HG02885 (cell line): ENCODE data around the gene ZNF639.
A peak's percentile ranks its signal among the peaks of the same experiment; 100 is the strongest.
"Not testable (repeated sequence)": the region's sequence is repeated elsewhere in the genome, so short reads cannot be mapped to it uniquely, and the experiment has no call there.

Source experiments
- ATAC-seq: cut with Tn5 transposase; IDR thresholded peaks from one replicate; pipeline ENCODE4 v1.9.1; 2021; ENCODE audit warnings: mild to moderate bottlenecking; ENCODE audit not compliant: unreplicated experiment, poor library complexity

The ZNF639 gene, protein sequence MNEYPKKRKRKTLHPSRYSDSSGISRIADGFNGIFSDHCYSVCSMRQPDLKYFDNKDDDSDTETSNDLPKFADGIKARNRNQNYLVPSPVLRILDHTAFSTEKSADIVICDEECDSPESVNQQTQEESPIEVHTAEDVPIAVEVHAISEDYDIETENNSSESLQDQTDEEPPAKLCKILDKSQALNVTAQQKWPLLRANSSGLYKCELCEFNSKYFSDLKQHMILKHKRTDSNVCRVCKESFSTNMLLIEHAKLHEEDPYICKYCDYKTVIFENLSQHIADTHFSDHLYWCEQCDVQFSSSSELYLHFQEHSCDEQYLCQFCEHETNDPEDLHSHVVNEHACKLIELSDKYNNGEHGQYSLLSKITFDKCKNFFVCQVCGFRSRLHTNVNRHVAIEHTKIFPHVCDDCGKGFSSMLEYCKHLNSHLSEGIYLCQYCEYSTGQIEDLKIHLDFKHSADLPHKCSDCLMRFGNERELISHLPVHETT

DNA sequence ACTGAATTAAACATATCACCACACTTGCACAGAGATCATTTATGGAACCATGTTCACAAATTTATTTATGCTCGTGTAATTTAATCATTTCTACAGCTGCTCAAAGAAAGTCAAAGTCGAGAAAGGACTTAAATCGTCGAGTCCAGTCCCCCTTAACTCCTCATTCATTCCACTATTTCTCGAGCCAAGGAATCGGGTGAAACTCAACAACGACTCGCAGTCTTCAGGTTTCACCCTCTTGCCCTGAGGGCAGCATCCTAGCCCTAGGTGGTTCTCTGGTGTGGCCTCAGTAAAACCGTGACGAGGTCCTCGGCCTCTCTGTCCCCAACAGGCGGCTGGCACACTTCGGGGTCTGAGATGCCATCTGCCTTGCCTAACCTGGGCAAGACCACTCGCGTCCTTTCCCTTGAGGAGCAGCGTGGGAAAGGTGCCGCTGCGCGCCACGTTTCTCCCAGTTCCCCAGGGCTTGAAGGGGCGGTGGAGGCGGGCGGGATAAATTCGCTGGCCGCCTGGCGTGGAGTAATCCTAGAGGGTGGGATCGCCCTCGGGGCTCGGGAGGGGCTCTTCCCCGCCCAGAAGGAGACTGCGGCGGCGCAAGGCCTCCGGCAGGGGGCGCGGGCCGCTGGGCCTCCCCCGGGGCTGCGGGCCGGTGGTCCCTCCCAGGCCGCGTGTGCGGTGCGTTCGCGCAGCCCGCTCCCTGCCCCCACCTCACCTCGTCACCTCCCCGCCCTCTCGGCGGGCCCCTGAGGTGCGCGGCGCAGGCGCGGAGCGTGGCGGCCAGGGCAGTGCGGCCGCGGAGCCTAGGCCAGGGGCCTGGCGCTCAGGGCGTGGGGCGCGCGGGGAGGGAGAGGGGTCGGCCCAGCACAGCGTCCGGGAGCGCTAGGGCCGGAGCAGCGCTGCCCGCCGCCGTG is at the start of gene ZNF639:
Gene ZNF639, plus strand, starts transcription at position 746 of the 911 bp plus-strand sequence. CDS start 5,263 bp downstream, outside the sequence.
- peak; percentile 72 for ATAC-seq

DNA sequence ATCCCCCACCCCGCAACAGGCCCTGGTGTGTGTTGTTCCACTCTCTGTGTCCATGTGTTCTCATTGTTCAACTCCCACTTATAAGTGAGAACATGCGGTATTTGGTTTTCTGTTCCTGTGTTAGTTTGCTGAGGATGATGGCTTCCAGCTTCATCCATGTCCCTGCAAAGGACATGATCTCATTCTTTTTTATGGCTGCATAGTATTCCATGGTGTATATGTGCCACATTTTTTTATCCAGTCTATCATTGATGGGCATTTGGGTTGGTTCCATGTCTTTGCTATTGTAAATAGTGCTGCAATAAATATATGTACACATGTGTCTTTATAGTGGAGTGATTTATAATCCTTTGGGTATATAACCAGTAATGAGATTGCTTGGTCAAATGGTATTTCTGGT is 48.4 kb upstream of the ZNF639 start:
- ATAC-seq, result not testable (repeated sequence)

DNA sequence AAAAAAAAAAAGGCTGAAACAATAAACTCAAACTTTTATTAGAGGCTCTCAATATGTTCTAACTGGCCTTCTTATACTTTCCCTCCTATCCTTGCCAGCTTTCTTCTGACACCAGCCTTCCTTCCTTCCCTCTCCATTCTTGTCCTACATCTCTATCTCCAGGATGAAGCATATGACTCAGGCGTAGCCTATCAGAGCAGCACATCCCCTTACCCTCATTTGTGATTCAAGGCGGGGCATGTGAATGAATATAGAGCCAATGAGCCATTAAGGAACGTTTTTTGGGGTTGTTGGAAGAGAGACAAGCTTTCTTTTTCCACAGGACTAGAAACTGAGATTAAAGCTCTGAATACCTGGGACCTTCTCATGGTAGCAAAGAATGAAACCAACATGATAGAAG is 46.8 kb upstream of the ZNF639 start:
- no peak for ATAC-seq

DNA sequence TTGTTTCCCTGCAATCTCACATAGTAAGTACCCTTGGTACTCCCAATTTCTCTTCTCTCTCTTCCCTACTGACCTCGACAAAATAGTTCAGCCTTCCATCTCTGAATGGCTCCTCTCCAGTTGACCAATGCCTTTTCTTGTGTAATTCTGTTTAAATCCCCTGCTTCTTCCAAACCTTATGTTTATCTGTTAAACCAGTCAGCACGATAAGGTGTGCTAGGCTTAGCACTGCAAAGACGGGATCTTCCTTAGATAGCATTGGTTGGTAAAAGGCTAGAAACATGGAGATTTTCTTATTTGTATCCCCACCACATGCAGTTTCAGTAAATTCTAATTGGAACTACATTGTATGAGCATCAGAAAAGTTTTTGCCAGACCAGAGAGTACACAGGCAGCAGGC is 46.1 kb upstream of the ZNF639 start:
- no peak for ATAC-seq

DNA sequence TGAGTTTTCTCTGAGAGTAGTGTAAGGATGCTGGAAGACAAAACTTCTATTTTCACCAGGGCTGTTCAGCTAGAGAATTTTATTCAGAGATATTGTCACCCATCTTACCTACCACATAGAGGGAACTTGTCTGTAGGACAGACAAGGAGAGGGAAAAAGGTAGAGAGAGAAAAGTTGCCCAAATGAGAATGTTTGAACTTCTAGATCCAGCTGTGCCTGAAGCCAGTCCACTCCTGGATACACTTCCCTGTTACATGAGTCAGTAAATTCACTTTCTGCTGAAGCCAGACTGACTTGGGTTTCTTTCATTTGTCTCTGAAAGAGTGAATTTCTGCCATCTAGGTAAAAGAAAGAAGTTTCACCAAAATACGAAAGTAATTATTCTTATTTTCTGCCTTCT is 44.7 kb upstream of the ZNF639 start:
- no peak for ATAC-seq

DNA sequence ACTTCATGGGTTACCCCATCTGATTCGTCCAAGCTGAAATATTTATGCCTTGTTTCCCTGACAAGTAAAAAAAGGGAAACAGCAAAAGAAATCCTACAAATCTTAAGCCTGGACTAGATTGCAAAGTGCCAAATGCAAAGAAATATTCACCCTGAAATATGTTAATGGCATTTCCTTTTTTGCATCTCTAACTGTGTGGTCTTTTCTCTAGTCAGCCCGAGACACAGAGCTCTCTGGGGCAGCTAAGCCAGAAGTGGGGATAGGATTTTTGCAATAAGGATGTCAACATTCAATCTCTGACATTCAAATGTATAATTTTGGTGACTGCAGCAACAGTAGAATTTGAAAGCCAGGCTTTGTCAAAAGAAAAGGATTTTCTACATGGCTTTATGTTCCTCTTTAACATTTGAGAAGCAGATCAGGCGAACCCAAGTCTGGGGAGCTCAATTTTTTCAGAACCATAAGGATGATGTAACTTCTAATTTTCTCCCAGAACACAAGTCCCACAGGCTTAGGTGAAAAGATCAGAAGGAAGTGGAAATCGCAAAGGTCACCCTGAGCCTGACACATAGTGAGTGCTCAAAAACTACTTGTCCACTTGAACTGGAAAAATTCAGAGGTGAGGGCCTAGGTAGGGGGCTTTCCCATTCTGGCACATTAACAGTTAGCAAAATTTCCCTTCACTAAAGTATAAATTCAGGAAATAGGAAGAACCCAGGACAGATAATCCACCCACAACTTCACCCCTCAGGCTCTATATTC is 43.7 kb upstream of the ZNF639 start:
- ATAC-seq, result no peak

DNA sequence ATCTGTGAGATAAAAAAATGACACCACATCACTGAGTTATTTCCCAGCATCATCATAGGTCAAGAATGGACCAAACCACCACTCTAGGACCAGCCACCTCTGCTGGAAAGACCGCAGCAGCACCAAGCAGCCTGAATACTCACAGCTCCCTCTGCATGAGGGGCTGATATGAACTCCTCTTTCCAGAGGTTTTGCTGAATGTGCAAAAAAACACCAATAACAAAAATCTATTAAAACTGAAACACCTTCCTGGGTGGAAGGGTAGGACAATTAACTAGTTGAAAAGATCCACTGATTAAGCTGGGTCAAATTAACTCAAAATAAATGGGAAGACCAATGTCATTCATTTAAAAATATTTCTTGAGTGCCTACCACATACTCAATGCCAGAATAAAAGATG is 43.0 kb upstream of the ZNF639 start:
- ATAC-seq, result no peak

DNA sequence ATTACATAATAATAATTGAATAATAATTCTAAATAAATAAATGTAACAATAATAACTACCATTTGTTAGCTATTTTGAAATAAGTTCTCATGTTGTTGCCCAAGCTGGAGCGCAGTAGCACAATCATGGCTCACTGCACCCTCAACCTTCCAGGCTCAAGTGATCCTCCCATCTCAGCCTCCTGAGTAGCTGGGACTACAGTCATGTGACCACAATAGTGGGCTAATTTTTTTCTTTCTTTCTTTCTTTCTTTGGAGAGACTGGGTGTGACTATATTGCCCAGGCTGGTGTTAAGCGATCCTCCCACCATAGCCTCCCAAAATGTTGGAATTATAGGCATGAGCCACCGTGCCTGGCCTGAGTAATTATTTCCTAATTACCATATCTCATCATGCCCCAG is 41.0 kb upstream of the ZNF639 start:
- ATAC-seq, result no peak

DNA sequence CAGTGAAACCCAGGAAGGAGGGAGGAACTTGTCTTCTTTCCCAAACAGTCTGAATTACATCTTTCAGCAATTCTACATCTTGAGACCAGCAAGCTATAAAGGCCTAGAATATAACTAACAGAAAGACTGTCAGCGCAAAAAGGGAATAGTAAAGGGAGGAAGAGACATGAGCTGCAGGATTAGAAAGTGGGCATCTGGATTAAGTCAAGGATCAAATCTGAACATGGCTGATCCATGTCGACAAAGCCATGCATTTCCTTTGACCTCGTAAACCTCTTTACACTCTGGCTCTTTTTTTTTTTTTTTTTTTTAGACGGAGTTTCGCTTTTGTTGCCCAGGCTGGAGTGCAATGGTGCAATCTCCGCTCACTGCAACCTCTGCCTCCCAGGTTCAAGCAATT is 36.5 kb upstream of the ZNF639 start:
- no peak for ATAC-seq

DNA sequence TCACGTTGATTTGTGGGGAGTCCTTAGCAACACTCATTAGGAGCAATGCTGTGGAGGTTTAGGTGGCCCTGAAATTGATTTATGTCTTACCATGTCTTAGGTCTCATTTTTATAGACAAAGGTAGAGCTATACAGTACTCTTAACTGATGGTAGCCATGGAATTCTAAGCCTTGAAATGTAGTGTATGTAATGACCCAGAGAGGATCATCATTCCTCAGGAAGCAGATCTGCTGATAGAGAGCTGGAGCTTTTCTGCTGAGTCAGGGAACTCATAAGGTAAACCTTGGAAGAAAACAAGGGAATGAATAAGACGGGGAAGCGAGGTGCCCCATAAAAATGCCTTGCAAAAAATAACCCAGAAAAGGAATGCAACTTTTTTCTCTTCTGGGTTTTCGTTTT is 34.0 kb upstream of the ZNF639 start:
- no peak for ATAC-seq

DNA sequence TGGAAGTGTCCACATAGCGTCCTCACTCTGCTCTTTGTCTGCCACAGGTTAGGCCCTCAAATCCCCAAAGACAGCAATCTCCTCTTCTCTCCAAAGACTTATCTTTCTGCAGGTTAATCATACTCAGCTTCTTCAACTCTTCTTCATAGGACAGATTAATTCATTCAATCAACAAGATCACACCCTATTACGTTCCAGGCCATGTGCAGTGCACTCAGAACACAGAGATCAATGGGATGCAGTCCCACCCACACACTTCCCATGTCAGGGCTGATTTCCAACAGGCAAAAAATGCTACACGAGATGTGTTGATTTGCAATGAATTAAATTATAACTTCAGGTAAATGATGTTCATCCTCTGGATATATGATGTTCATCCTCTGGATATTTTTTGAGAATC is 33.5 kb upstream of the ZNF639 start:
- ATAC-seq, result no peak

DNA sequence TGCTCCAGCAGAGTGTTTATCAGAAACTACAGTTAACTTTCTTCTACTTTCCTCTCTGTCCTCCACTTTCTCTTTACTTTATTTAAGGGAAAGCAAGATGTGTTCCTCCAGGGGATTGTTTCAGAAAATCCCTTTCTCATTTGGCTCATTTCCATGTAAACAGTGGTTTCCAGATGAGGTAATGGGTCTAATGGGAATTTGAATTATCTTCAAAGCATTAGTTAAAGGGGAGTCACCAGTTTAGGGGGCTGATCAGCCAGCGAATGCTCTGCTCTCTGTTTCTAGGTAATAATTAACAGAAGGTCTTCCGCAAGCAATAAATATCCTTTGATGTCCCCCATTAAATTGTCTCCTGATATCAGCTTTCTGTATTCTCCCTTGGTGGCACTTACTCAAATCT is 30.4 kb upstream of the ZNF639 start:
- ATAC-seq, result no peak

DNA sequence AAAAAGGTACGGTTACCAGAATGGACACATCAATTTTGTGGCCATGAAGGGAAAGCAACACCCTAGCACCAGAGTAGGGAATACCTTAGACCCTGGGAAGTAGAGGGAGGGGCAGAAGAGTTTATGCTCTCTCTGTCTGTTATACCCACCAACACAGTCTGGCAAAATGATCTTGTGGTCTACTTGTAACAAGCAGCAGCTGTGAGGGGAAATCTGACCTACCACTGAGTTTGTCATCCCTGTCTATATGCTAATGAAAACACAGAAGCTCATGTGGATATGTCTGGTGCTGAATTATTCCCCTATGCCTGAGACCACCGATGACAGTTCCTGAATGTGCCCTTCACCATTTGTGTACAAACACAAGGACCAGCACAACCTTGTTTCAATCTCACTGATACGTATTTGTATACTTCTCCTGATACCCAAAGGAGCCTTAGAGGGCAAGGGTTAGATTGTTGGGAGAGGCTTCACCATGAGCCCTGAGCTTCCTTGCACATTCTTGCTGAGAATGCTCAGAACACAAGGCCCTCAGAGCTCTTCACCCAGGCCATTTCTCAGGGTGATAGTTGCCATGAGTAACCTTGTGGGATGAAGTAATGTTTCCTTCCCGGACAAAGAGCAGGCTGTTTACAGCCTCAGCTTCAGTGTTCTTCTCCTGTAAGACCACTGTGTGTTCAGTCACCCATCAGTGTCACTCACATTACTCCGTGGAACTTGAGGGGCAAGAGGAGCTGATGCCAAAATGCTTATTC is 24.7 kb upstream of the ZNF639 start:
- no peak for ATAC-seq

DNA sequence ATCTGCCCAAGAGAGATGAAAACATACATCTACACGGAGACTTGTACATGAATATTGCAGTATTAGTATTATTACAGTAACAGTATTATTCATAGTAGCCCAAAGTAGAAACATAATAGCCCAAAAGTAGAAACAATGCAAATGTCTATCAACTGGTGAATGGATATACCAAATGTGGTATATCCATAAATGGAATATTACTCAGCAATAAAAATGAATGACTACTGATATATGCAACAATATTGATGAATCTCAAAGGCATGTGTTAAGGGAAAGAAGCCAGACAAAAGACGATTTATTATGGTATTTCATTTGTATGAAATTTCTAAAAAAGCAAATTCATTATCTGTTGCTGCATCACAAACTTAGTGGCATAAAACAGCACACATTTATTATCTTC is 23.5 kb upstream of the ZNF639 start:
- no peak for ATAC-seq

DNA sequence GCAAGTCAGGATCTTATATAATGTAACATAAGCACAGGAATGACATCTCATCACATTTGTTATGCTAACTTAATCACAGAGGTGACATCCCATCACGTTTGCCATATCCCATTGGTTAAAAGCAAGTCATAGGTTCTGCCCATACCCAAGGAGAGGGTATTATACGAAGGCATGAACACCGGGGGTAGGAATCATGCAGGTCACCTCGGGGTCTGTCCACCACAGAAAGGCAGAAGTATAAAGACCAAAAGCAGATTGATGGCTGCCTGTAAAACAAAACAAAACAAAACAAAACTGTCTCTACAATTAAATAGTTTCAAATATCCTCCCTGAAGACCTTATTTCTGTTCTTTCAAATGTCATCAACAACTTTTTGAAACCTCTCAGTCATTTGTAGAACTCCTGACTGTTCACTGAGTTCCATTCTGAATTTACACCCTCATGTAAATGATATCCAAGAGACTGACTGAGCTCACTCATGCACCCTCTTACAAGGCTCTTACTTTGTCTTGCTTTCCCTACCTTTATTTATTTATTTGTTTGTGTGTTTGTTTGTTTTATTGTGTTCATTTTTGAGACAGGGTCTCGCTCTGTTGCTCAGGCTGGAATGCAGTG is 22.7 kb upstream of the ZNF639 start:
- peak; percentile 86 for ATAC-seq

DNA sequence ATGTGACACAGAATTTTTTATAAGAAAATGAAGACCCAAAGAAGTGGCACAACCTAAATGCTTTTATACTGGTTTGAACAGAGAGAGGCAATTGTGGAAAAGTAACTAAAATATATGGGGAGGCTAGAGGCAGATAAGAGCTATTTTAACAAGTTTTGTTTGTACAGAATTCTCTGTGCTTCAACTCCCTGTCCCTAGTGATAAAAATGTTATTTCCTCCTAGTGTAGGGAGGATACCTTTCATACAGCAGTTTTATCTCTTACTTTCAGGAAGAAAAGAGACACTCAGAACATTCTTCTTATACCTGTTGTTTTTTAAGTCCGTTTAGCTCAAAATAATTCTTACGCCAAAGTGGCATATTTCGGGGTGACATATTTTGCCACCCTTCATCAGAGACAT is 21.2 kb upstream of the ZNF639 start:
- no peak for ATAC-seq

DNA sequence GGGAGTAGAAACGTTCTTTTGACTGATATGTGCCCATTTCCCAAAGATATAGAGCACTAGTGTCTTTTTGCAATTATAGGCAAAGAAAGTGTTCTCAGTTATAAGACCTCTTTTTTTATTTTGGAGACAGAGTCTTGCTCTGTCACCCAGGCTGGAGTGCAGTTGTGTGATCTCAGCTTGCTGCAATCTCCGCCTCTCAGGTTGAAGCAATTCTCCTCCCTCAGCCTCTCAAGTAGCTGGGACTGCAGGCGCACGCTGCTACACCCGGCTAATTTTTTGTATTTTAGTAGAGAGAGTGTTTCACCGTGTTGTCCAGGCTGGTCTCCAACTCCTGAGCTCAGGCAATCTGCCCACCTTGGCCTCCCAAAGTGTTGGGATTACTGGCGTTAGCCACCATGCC is 20.7 kb upstream of the ZNF639 start:
- ATAC-seq, result no peak

DNA sequence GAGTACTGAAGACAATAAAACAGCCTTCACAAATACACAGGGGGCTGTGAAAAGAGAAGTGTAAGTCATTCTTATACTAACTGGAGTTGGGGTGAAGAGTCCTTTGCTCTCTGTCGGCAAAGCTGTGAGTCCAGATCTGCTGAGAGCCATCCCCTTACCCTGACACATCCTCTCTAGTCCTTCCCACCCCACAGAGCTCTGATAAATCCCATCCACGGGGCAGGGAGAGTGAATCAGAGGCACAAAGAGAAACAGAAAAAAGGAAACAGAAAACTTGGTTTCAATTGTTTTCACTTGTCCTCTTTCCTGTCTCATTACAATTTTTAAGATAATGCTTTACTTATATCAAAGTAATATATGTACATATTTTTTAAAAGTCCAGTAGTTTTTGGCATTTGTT is 18.2 kb upstream of the ZNF639 start:
- ATAC-seq, result no peak

DNA sequence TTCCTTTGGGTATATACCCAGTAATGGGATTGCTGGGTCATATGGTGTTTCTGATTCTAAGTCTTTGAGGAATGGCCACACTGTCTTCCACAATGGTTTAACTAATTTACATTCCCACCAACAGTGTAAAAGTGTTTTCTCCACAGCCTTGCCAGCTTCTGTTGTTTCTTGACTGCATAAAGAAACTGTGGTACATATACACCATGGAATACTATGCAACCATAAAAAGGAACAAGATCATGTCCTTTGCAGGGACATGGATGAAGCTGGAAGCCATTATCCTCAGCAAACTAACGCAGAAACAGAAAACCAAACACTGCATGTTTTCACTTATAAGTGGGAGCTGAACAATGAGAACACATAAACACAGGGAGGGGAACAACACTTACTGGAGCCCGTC is 15.5 kb upstream of the ZNF639 start:
- not testable (repeated sequence) for ATAC-seq
